GM12891 (cell line): ENCODE results near the gene TRMT10A.

ENCODE experiments used
- DNase-seq: peaks from one replicate; pipeline ENCODE4 v3.0.0; 2011; ENCODE audit warnings: low spot score; ENCODE audit not compliant: insufficient read length
- FAIRE-seq: peaks from 2 replicates; lab custom pipeline; 2011; peaks lifted over from hg19 to GRCh38; lab: Jason Lieb, UNC
- PAX5 ChIP-seq: IDR thresholded peaks from 2 replicates; pipeline ENCODE4 v1.6.1; 2011; ENCODE audit warnings: low read length, moderate library complexity, mild to moderate bottlenecking; ENCODE audit not compliant: insufficient read depth, severe bottlenecking
- POLR2A ChIP-seq: IDR thresholded peaks from 2 replicates; pipeline ENCODE4 v1.6.1; 2011; ENCODE audit warnings: low read depth, low read length, control low read depth
- POLR2AphosphoS5 ChIP-seq: IDR thresholded peaks from 2 replicates; pipeline ENCODE4 v1.6.1; 2011; ENCODE audit warnings: low read depth, low read length, control low read depth
- POU2F2 ChIP-seq: IDR thresholded peaks from 2 replicates; pipeline ENCODE4 v1.6.1; 2011; ENCODE audit warnings: low read depth, mild to moderate bottlenecking, control low read depth, low read length, moderate library complexity
- SPI1 ChIP-seq: IDR thresholded peaks from 2 replicates; pipeline ENCODE4 v1.6.1; 2011; ENCODE audit warnings: low read depth, low read length, control low read depth
- TAF1 ChIP-seq: IDR thresholded peaks from 2 replicates; pipeline ENCODE4 v1.6.1; 2011; ENCODE audit warnings: low read depth, low read length, control low read depth

Gene TRMT10A

DNA sequence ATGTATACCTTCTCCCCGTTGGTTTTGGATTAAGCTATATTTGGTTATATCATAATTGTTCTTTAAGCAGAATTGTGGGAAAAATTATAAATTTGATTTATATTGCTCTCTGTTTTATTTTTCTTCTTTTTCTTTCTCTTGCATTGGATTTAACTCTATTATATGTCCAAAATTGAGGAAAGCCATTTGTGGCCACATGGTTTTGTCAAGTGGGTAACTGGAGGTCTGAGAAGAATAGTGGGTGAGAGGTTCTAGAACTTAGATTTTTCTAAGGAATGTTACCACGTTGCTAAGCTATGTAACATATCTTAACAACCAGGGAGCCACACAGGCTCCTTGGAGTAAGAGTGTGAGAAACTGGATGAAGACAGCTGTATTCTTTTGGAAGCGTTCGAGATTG is 53.1 kb downstream of the TRMT10A start, which contains the start of gene C4orf17:
TSS of gene C4orf17 (plus strand) at position 301 of the 400 bp plus-strand sequence. CDS start 2,061 bp downstream, outside the sequence.
- no peak for FAIRE-seq
- TF ChIP-seq TAF1 (no peak), POLR2A (no peak), PAX5 (no peak), SPI1 (no peak), POLR2AphosphoS5 (no peak), POU2F2 (no peak)

DNA sequence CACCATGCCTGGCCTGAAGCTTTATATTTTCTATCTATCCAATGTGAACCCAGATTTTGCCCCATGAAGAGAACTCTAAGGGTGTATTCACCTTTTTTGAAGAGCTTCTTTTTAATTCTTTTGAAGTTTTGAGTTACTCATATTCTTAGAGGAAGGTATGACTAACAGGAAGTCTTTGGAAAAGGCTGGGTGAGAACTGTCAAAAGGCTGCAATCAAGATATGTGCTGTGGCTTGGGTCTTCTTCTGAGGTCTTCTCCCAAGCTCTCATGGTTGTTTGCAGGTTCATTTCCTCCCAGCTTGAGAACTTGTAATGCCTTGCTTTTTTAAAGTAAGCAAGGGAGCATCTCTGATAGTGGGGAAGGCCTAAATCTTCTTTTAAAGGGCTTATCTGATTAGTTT is 56.1 kb downstream of the TRMT10A start:
- TF ChIP-seq PAX5 (no peak), SPI1 (no peak)
- no peak for FAIRE-seq
- no peak for DNase-seq

More for the DNA sequence above, 53.1 kb downstream of the TRMT10A start, which contains the start of gene C4orf17:
- DNase-seq, result no peak

GRCh38 chr4:99507349-99507748 is 56.5 kb downstream of the TRMT10A start:
- FAIRE-seq (no peak), DNase-seq (no peak)
- TF ChIP-seq POLR2AphosphoS5, result no peak
- no peak for TF ChIP-seq TAF1
- no peak for TF ChIP-seq SPI1
- no peak for TF ChIP-seq PAX5
- TF ChIP-seq POU2F2, result no peak
- TF ChIP-seq POLR2A, result no peak

GRCh38 chr4:99506781-99507180 is 57.1 kb downstream of the TRMT10A start:
- FAIRE-seq, result no peak
- DNase-seq, result no peak
- TF ChIP-seq POLR2A (no peak), TAF1 (no peak), SPI1 (no peak), PAX5 (no peak), POU2F2 (no peak), POLR2AphosphoS5 (no peak)

- FAIRE-seq, result no peak
- TF ChIP-seq PAX5 (no peak), SPI1 (no peak), POLR2A (no peak), POU2F2 (no peak), POLR2AphosphoS5 (no peak), TAF1 (no peak)
- no peak for DNase-seq
These were observed 58.9 kb downstream of the TRMT10A start for GRCh38 chr4:99504804-99505502.
